ENCODE data around the gene NECTIN2.
"Not testable (repeated sequence)": the region's sequence is repeated elsewhere in the genome, so short reads cannot be mapped to it uniquely, and the experiment has no call there.

NECTIN2 gene

DNA sequence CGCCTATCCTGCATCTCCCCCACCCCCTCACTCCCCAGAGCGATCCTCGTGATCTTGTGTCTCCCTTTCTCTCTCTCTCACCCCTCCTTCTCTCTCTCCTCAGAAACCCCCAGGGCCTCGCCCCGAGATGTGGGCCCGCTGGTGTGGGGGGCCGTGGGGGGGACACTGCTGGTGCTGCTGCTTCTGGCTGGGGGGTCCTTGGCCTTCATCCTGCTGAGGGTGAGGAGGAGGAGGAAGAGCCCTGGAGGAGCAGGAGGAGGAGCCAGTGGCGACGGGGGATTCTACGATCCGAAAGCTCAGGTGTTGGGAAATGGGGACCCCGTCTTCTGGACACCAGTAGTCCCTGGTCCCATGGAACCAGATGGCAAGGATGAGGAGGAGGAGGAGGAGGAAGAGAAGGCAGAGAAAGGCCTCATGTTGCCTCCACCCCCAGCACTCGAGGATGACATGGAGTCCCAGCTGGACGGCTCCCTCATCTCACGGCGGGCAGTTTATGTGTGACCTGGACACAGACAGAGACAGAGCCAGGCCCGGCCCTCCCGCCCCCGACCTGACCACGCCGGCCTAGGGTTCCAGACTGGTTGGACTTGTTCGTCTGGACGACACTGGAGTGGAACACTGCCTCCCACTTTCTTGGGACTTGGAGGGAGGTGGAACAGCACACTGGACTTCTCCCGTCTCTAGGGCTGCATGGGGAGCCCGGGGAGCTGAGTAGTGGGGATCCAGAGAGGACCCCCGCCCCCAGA lies 32.2 kb downstream of the NECTIN2 start:
- no peak overlapping the region for H3K9ac ChIP-seq (ENCODE audit: low read length)
- no peak for DNase-seq
- no peak overlapping the region for H3K27ac ChIP-seq (ENCODE audit: low read length)
- H3K27me3 ChIP-seq (replicated peaks; ENCODE audit: insufficient read depth, low read length): peaks cover 97% of the 10 kb centered on the region
- no peaks in the 10 kb centered on the region for H3F3A ChIP-seq (ENCODE audit: insufficient read depth, low read length)
- no peak overlapping the region for H2AFZ ChIP-seq (ENCODE audit: low read length)
- no peaks in the 10 kb centered on the region for H3K79me2 ChIP-seq (ENCODE audit: low read length)
- H3K9me3 ChIP-seq (replicated peaks; ENCODE audit: insufficient read depth, low read length): no peaks in the 10 kb centered on the region
- H3K9me2 ChIP-seq (replicated peaks; ENCODE audit: insufficient read depth, low read length): no peaks in the 10 kb centered on the region
- no peak overlapping the region for H3K4me2 ChIP-seq (ENCODE audit: low read depth, low read length)
- H3K4me1 ChIP-seq (ENCODE audit: low read length): no peaks in the 10 kb centered on the region
- H4K20me1 ChIP-seq (ENCODE audit: insufficient read depth, low read length): no peaks in the 10 kb centered on the region
- H3K4me3 ChIP-seq (ENCODE audit: low read length): no peak overlapping the region
- no peak for TF ChIP-seq CTCF (IDR thresholded peaks at IDR 0.05; ENCODE audit: low read length)
- TF ChIP-seq EZH2 (optimal IDR thresholded peaks at IDR 0.05; ENCODE audit: low read depth, low read length): no peak
- no peak for TF ChIP-seq EZH2phosphoT487 (IDR thresholded peaks at IDR 0.05; ENCODE audit: low read length)
- no peaks in the 10 kb centered on the region for H3K36me3 ChIP-seq (replicated peaks; ENCODE audit: insufficient read depth, low read length)

DNA sequence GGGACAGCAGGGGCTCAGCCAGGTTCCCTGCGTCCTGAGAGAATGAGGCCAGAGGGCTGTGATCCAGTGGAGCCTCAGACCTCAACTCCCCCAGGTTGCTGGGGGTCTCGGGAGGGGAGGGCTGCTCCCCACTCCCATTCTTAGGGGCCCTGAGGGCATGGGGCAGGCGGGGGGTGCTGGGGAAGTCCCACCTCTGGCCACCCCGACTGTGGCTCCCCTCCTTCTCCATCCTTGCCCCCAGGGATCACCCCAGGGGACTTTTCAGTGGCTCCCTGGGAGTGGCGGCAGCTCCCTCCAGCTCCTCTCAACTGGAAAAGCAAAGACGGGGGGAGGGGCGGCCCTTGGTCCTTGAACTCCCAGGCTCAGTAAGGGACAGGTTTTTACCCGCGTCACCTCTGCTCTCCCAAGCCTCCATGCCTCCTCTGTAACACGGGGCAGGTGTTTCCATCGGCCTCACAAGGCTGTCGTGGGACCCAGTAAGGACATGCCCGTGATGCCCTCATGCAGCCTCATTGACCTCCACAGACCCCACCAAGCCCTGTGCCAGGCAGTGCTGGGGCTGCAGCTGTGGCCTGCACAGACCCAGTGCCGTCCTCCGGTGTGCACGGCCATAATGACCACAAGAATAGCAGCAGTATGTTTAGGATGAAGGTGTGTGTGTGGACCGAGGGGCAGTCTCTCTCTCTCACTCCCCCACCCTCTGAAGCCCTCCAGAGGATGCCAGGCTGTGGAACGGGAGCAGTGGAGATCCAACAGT lies 33.4 kb downstream of the NECTIN2 start:
- Histone ChIP-seq H3K4me3 (ENCODE audit: low read length) (no peak overlapping the region), H3K4me2 (ENCODE audit: low read depth, low read length) (no peak overlapping the region)

DNA sequence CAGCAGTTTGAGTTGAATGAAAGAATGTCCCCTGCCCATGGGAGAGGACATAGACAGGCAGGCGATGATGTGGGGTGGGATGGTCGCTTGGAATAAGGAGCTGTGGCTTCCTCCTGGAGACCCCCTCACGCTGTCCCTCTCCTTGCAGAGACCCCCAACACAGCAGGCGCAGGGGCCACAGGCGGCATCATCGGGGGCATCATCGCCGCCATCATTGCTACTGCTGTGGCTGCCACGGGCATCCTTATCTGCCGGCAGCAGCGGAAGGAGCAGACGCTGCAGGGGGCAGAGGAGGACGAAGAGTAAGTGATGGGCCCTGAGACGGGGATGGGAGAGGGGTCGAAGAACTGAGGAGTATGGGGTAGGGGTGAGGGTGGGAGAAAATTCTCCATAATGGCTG lies 36.0 kb downstream of the NECTIN2 start:
- Histone ChIP-seq H4K20me1 (ENCODE audit: insufficient read depth, low read length) (no peaks in the 10 kb centered on the region), H3K9me3 (replicated peaks; ENCODE audit: insufficient read depth, low read length) (no peaks in the 10 kb centered on the region), H3K27me3 (replicated peaks; ENCODE audit: insufficient read depth, low read length) (peaks cover 85% of the 10 kb centered on the region), H3K9me2 (replicated peaks; ENCODE audit: insufficient read depth, low read length) (no peaks in the 10 kb centered on the region), H3F3A (ENCODE audit: insufficient read depth, low read length) (no peaks in the 10 kb centered on the region), H3K4me3 (ENCODE audit: low read length) (no peak overlapping the region), H2AFZ (ENCODE audit: low read length) (no peak overlapping the region), H3K4me2 (ENCODE audit: low read depth, low read length) (no peak overlapping the region), H3K4me1 (ENCODE audit: low read length) (no peaks in the 10 kb centered on the region), H3K79me2 (ENCODE audit: low read length) (no peaks in the 10 kb centered on the region), H3K9ac (ENCODE audit: low read length) (no peak overlapping the region), H3K27ac (ENCODE audit: low read length) (no peak overlapping the region), H3K36me3 (replicated peaks; ENCODE audit: insufficient read depth, low read length) (no peaks in the 10 kb centered on the region)
- DNase-seq: no peak
- TF ChIP-seq CTCF (IDR thresholded peaks at IDR 0.05; ENCODE audit: low read length): no peak
- TF ChIP-seq EZH2phosphoT487 (IDR thresholded peaks at IDR 0.05; ENCODE audit: low read length): no peak
- TF ChIP-seq EZH2 (optimal IDR thresholded peaks at IDR 0.05; ENCODE audit: low read depth, low read length): no peak

More for the DNA sequence above, 33.4 kb downstream of the NECTIN2 start:
- no peak overlapping the region for H3K27ac ChIP-seq (ENCODE audit: low read length)
- no peaks in the 10 kb centered on the region for H3K79me2 ChIP-seq (ENCODE audit: low read length)
- no peak for TF ChIP-seq CTCF (IDR thresholded peaks at IDR 0.05; ENCODE audit: low read length)
- no peak for TF ChIP-seq EZH2 (optimal IDR thresholded peaks at IDR 0.05; ENCODE audit: low read depth, low read length)
- no peak for TF ChIP-seq EZH2phosphoT487 (IDR thresholded peaks at IDR 0.05; ENCODE audit: low read length)
- H3F3A ChIP-seq (ENCODE audit: insufficient read depth, low read length): no peaks in the 10 kb centered on the region
- H3K4me1 ChIP-seq (ENCODE audit: low read length): no peaks in the 10 kb centered on the region
- H3K27me3 ChIP-seq (replicated peaks; ENCODE audit: insufficient read depth, low read length): peaks cover 97% of the 10 kb centered on the region
- H3K36me3 ChIP-seq (replicated peaks; ENCODE audit: insufficient read depth, low read length): no peaks in the 10 kb centered on the region
- DNase-seq: no peak
- H3K9me3 ChIP-seq (replicated peaks; ENCODE audit: insufficient read depth, low read length): no peaks in the 10 kb centered on the region
- H2AFZ ChIP-seq (ENCODE audit: low read length): no peak overlapping the region
- H3K9ac ChIP-seq (ENCODE audit: low read length): no peak overlapping the region
- no peaks in the 10 kb centered on the region for H4K20me1 ChIP-seq (ENCODE audit: insufficient read depth, low read length)
- no peaks in the 10 kb centered on the region for H3K9me2 ChIP-seq (replicated peaks; ENCODE audit: insufficient read depth, low read length)

- not testable (repeated sequence) for H3K4me2 ChIP-seq (ENCODE audit: low read depth, low read length); H3K9me2 ChIP-seq (replicated peaks; ENCODE audit: insufficient read depth, low read length); H3K4me1 ChIP-seq (ENCODE audit: low read length); H3K9me3 ChIP-seq (replicated peaks; ENCODE audit: insufficient read depth, low read length); H3K36me3 ChIP-seq (replicated peaks; ENCODE audit: insufficient read depth, low read length); H3K79me2 ChIP-seq (ENCODE audit: low read length); DNase-seq; H3K4me3 ChIP-seq (ENCODE audit: low read length); H4K20me1 ChIP-seq (ENCODE audit: insufficient read depth, low read length); H3K9ac ChIP-seq (ENCODE audit: low read length); H3K27ac ChIP-seq (ENCODE audit: low read length); H2AFZ ChIP-seq (ENCODE audit: low read length); H3F3A ChIP-seq (ENCODE audit: insufficient read depth, low read length)
- peaks cover 81% of the 10 kb centered on the region for H3K27me3 ChIP-seq (replicated peaks; ENCODE audit: insufficient read depth, low read length)
These were observed 36.7 kb downstream of the NECTIN2 start for GRCh38 chr19:44882619-44883397.
